ENCODE measurements around the gene GLRX.
"Not testable (repeated sequence)": the region's sequence is repeated elsewhere in the genome, so short reads cannot be mapped to it uniquely, and the experiment has no call there.

Gene GLRX

GRCh38 chr5:95827892-95828246 is 5.3 kb upstream of the GLRX start:
- no peak for DNase-seq (ENCODE audit: low read depth in 2 of 2, low spot score in 1 of 2)

- no peak for DNase-seq (ENCODE audit: low read depth in 2 of 2, low spot score in 1 of 2)
Observed at GRCh38 chr5:95826949-95827891, 4.7 kb upstream of the GLRX start.

- DNase-seq (ENCODE audit: low read depth in 2 of 2, low spot score in 1 of 2) = no peak
Observed at GRCh38 chr5:95825495-95825894, 3.0 kb upstream of the GLRX start.

GRCh38 chr5:95824747-95825146 is 2.2 kb upstream of the GLRX start:
- DNase-seq (ENCODE audit: low read depth in 2 of 2, low spot score in 1 of 2) = no peak

GRCh38 chr5:95823738-95824609 is 1.4 kb upstream of the GLRX start:
- peak in 1 of 2 donors; percentile 35 for DNase-seq (ENCODE audit: low read depth in 2 of 2, low spot score in 1 of 2)

- no peak for DNase-seq (ENCODE audit: low read depth in 2 of 2, low spot score in 1 of 2)
Observed at GRCh38 chr5:95823218-95823737, 752 bp upstream of the GLRX start.

- no peak for DNase-seq (ENCODE audit: low read depth in 2 of 2, low spot score in 1 of 2)
Observed at GRCh38 chr5:95822043-95822541, 434 bp downstream of the GLRX start.

- DNase-seq (ENCODE audit: low read depth in 2 of 2, low spot score in 1 of 2) = no peak
Observed at GRCh38 chr5:95821110-95822021, 1.2 kb downstream of the GLRX start.

- no peak for DNase-seq (ENCODE audit: low read depth in 2 of 2, low spot score in 1 of 2)
Observed at GRCh38 chr5:95818181-95819147, 4.1 kb downstream of the GLRX start.

- DNase-seq (ENCODE audit: low read depth in 2 of 2, low spot score in 1 of 2) = no peak
Observed at GRCh38 chr5:95817430-95817829, 5.1 kb downstream of the GLRX start.

GRCh38 chr5:95816776-95817175 is 5.8 kb downstream of the GLRX start:
- DNase-seq (ENCODE audit: low read depth in 2 of 2, low spot score in 1 of 2) = no peak

GRCh38 chr5:95816341-95816740 is 6.2 kb downstream of the GLRX start:
- no peak for DNase-seq (ENCODE audit: low read depth in 2 of 2, low spot score in 1 of 2)

- DNase-seq (ENCODE audit: low read depth in 2 of 2, low spot score in 1 of 2) = no peak
Observed at GRCh38 chr5:95815155-95815729, 7.3 kb downstream of the GLRX start.

- DNase-seq (ENCODE audit: low read depth in 2 of 2, low spot score in 1 of 2) = not testable (repeated sequence)
Observed at GRCh38 chr5:95813035-95813434, 9.5 kb downstream of the GLRX start.

- DNase-seq (ENCODE audit: low read depth in 2 of 2, low spot score in 1 of 2) = no peak
Observed at GRCh38 chr5:95812074-95812471, 10.5 kb downstream of the GLRX start.

- not testable (repeated sequence) for DNase-seq (ENCODE audit: low read depth in 2 of 2, low spot score in 1 of 2)
Observed at GRCh38 chr5:95811461-95812073, 11.0 kb downstream of the GLRX start.

GRCh38 chr5:95811126-95811423 is 11.5 kb downstream of the GLRX start:
- not testable (repeated sequence) for DNase-seq (ENCODE audit: low read depth in 2 of 2, low spot score in 1 of 2)

GRCh38 chr5:95810305-95811125 is 12.0 kb downstream of the GLRX start:
- no peak for DNase-seq (ENCODE audit: low read depth in 2 of 2, low spot score in 1 of 2)

Data from stimulated activated CD8-positive, alpha-beta memory T cell treated with anti-CD3 and anti-CD28 coated beads, Interleukin-4, amount 100 ng/mL, for 4 hours (primary cell).